ENCODE data around the gene VPS39. TPM values are rescaled to one million over a fixed set of nuclear protein-coding genes. Genes with fewer than 3 reads are reported as not detected.

The VPS39 gene
- total RNA-seq, 1 donor from 2014 or later, result 86.8 TPM

GRCh38 chr15:42199126-42199525 is 9.0 kb downstream of the VPS39 start:
- intact Hi-C loops (cut with micrococcal nuclease), result no loop called here

DNA sequence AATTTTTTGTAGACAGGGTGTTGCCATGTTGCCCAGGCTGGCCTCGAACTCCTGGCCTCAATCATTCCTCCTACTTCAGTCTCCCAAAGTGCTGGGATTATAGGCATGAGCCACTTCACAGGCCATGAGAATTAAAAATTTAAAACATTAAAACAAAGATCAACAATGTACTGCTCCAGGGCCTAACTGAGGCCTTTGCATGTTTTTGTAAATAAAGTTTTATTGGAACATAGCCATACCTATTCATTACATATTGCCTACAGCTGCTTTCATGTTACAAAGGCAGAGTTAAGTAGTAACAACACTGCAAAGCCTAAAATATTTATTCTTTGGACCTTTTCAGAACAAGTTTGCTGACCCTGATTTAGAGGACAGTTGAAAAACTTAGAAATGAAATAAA is 9.6 kb downstream of the VPS39 start:
- intact Hi-C loops (cut with micrococcal nuclease), result no loop called here

- intact Hi-C loops (cut with micrococcal nuclease), result no loop called here
Observed at GRCh38 chr15:42194513-42194912, 13.6 kb downstream of the VPS39 start.

GRCh38 chr15:42193383-42193782 is 14.7 kb downstream of the VPS39 start:
- intact Hi-C loops (cut with micrococcal nuclease), result no loop called here

DNA sequence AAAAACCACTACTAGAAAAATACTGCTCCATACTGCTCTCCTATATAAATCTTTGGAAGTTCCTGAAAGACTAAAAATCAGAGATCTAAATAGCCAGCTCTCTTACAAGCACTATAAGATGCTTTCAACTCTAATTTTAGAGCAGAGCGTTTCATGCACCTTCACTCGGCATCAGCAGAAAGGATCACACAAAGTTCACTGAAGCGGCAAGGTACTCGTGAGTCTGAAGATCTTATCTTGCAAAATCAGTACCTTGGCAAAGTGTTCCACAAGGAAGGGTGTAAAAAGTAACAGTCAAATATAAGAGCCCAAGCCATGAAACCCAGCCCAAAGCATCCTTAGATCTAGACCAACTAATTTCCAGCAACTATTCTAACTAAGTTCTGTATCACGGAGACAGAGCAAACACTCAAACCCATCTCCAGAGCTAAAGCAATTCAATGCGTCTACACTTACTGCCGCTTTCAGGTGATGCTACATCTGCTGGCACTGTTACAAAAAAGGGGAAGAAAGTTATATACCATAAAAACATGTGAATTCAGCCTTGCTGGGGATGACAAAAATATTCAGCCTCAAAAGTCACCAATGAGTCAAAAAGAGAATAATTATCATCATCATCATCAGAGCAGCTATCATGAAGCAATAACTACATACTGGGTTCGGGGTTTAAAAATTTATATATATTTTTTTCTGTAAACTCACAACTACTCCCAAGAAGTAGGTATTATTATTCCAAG is 16.3 kb downstream of the VPS39 start:
- intact Hi-C loops (cut with micrococcal nuclease), result no loop called here

DNA sequence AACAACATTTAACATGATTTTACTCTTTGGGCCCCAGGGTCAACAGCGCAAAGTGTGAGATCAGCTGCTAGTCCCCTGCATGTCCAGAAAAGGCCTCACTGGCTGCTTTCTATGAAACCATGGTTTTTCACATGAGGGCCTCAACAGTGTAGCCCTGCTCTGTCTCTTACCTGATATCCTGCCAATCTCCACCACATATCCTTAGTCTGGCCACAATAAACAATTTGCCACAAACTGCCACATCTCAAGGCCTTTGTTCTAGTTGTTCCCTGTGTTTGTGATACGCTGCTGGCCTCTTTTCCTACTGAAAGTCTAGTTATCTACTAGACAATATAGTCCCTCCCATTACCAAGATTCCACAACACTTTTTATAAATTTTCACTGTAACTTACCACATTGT is 17.7 kb downstream of the VPS39 start:
- intact Hi-C loops (cut with micrococcal nuclease), result no loop called here

- intact Hi-C loops (cut with micrococcal nuclease), result no loop called here
Observed at GRCh38 chr15:42185801-42186200, 22.3 kb downstream of the VPS39 start.

- intact Hi-C loops (cut with micrococcal nuclease), result no loop called here
Observed at GRCh38 chr15:42184736-42185135, 23.4 kb downstream of the VPS39 start.

GRCh38 chr15:42184296-42184695 is 23.8 kb downstream of the VPS39 start:
- intact Hi-C loops (cut with micrococcal nuclease), result no loop called here

DNA sequence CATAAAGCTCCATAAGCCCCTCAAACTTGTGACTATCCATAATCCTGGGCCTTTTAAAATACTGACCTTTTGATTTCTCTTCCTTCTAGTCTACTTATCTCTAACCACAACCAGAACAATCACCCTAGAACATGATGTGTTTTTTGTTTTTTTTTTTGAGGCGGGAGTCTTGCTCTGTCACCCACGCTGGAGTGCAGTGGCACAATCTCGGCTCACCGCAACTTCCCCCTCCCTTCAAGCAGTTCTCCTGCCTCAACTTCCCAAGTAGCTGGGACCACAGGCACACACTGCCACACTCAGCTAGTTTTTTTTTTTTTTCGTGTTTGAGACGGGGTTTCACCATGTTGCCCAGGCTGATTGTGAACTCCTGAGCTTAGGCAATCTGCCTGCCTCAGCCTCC is 25.1 kb downstream of the VPS39 start:
- intact Hi-C loops (cut with micrococcal nuclease), result no loop called here

- intact Hi-C loops (cut with micrococcal nuclease), result no loop called here
Observed at GRCh38 chr15:42182328-42182886, 25.7 kb downstream of the VPS39 start.

- intact Hi-C loops (cut with micrococcal nuclease), result loop anchor here (10.0 kb wide), 1 partner anchor 297 kb away; no protein-coding TSS in a partner anchor
Observed at GRCh38 chr15:42178056-42178455, 30.0 kb downstream of the VPS39 start.

DNA sequence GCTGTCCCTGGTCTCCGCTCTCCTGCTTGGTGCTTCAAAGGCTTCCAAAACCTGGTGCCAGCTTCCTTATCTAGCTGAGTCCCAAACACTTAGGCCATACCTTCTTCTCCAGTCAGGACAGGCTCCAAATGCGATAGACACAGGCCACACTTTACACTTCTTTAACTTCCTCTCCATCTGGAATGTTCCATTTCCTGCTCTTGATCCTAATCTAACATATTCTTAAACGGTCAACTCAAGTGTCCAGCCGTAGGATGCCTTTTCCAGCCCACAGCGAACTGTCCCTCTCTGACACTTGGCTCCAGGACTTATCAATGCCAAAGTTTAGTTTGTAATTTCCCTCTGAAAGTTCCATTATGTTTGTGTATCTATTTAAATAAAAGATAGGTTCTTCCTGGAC is 32.4 kb downstream of the VPS39 start:
- intact Hi-C loops (cut with micrococcal nuclease), result loop anchor here (10.0 kb wide), 1 partner anchor 299 kb away; no protein-coding TSS in a partner anchor

DNA sequence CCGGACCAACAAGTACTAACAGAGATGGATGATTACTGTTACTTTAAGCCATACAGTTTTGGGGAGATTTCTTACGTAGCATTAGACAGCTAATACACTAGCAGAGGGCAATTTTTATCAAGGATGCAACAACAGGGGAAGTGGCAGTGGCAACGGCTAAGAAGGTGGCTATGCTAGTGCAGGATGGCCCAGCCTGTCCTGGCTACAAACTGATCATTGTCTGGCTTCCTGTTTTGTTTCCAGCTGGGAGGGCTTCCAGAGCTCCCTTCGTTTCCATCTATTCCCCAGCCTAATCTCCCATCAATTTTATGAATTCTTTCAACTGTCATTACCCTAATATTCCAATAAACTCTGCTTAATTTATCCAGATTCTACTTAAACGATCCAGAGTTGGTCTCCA is 35.6 kb downstream of the VPS39 start:
- intact Hi-C loops (cut with micrococcal nuclease), result loop anchor here (10.0 kb wide), 1 partner anchor 302 kb away; no protein-coding TSS in a partner anchor

DNA sequence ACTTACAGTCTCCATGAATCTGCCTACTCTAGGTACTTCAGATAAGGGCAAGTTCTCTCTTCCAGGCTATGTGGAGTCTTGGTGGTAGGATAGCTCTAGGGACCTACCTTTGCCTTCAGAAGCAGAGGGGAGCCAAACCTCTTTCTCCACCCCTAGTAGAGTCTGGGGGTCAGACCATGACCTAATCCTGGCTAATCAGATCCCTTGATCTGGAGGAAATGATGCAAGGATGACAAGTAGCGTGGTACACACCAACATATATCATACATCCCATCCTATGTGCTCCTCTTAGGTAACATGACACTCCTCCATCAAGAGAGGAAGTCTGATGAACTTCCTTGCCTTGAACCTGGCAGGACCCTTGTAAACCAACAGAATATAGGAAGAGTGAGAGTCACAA is 36.3 kb downstream of the VPS39 start:
- intact Hi-C loops (cut with micrococcal nuclease), result loop anchor here (10.0 kb wide), 1 partner anchor 303 kb away; no protein-coding TSS in a partner anchor

- intact Hi-C loops (cut with micrococcal nuclease), result loop anchor here (10.0 kb wide), 1 partner anchor 304 kb away; no protein-coding TSS in a partner anchor
Observed at GRCh38 chr15:42171122-42171521, 37.0 kb downstream of the VPS39 start.

DNA sequence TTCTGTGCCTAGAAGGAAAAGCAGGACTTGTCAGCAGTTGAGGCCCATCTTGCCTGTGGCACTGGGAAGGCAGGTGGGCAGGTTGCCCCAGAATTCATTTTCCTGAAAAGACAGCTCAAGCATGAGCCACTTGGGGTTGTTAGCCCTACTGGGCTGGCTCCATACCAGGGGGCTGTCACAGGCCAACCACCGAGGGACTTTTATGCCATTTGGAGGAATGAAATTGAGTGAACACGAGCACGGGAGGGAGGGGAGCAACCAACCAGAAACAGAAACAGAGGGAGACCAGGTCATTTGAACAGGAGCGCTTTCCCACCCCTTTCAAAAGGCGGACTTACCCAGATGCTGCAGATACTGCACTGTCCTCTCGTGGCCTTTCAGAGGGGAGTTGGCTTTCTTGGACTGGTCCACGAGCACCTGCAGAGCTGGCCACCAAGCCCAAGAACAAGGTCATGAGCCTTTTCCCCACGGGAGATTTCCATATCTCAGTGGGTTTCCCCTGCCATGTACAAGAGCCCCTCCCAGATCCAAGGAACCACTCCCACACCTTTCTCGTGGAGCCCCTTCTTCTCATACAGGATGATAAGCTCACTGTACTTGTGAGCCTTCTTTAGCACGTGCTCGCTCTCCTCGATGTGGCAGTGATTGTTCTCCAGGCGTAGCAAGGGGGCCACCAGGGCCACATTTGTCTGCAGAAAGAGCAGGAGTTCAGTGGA is 41.7 kb downstream of the VPS39 start:
- intact Hi-C loops (cut with micrococcal nuclease), result no loop called here

DNA sequence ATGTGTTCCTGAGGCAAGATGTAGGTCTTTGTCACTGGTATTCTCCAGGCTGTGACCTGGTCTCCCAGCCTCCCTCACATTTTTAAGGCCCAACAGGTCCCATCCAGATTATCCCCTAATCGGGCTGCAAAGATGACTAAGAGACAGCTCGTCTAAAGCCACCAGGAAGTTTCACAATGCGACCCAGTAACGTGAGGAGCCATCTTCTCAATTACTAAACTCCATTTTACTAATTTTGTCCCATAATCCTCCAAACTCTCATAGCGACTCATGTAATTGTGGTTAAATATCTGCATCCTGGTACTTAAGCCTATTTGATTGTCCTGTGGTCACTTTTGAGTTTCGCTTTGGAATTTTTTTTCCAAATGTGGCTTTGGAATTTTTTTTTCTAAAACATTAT is 43.0 kb downstream of the VPS39 start:
- intact Hi-C loops (cut with micrococcal nuclease), result no loop called here

DNA sequence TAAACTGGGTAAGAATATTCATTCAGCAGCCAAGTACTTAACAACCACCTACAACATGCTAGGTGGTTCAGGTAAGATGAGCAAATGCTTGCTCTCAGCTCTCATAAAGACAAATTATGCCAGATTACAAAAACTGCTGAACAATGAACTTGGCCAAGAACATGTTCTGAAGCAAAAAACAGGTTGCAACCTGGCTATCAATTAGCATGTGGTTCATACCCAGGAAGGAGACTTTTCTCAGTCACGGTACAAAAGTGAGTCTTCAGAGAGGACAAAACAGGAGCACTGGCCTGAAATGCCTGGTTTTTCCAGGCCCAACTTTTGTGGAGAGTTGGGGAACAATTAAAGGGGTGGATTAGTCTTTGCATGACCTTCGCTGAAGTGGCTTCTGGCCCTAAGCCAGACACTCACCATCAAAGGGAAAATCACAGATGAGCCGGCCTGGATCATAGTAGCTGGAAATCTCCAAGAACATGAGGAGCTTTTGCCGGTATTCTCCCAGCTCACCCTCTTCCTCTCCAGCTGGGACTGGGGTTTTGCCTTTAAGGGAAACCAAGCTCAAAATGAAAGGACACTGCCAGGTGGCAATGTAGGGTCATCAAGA is 44.1 kb downstream of the VPS39 start:
- intact Hi-C loops (cut with micrococcal nuclease), result no loop called here

GRCh38 chr15:42163291-42163690 is 44.8 kb downstream of the VPS39 start:
- intact Hi-C loops (cut with micrococcal nuclease), result no loop called here

GRCh38 chr15:42160136-42160535 is 48.0 kb downstream of the VPS39 start:
- intact Hi-C loops (cut with micrococcal nuclease), result no loop called here
